Neural cell (in vitro differentiated cells): ENCODE data around the gene RBM19. TPM values are rescaled to one million over a fixed set of nuclear protein-coding genes. Genes with fewer than 3 reads are reported as not detected.

ENCODE experiments used
- H2AFZ ChIP-seq: fragments of 200-600, 300-800 bp; sonication (generic), shearing (Covaris generic); 2 replicates; pipeline ENCODE4 v1.6.0; 2014; ENCODE audit warnings: low read depth, mild to moderate bottlenecking, antibody characterized with exemption, low read length, moderate library complexity
- H3F3A ChIP-seq: fragments of 200-600 bp; shearing (Covaris generic); 2 replicates; pipeline ENCODE4 v1.6.1; 2016; ENCODE audit warnings: mild to moderate bottlenecking, moderate library complexity, mixed read lengths, antibody characterized with exemption, low read length; ENCODE audit not compliant: insufficient read depth, poor library complexity, severe bottlenecking
- H3K27ac ChIP-seq: fragments of 200-600, 300-800 bp; sonication (generic), shearing (Covaris generic); 2 replicates; pipeline ENCODE4 v1.5.1; 2014; ENCODE audit warnings: mild to moderate bottlenecking, low read length, moderate library complexity
- H3K27me3 ChIP-seq: fragments of 300-800, 200-600 bp; sonication (generic), shearing (Covaris generic); 2 replicates; pipeline ENCODE4 v1.6.0; 2014; ENCODE audit warnings: mild to moderate bottlenecking, low read depth, low read length, moderate library complexity; ENCODE audit not compliant: insufficient read depth
- H3K36me3 ChIP-seq: fragments of 300-800, 200-600 bp; sonication (generic), shearing (Covaris generic); 2 replicates; pipeline ENCODE4 v1.5.1; 2014; ENCODE audit warnings: mild to moderate bottlenecking, antibody characterized with exemption, low read length, moderate library complexity; ENCODE audit not compliant: insufficient read depth
- H3K4me2 ChIP-seq: fragments of 300-800, 200-600 bp; sonication (generic), shearing (Covaris generic); 2 replicates; pipeline ENCODE4 v1.6.0; 2014; ENCODE audit warnings: mild to moderate bottlenecking, low read length
- H3K4me3 ChIP-seq: fragments of 300-800, 200-600 bp; sonication (generic), shearing (Covaris generic); 2 replicates; pipeline ENCODE4 v1.5.1; 2014; ENCODE audit warnings: mild to moderate bottlenecking, low read length, moderate library complexity
- H3K79me2 ChIP-seq: fragments of 200-600 bp; shearing (Covaris generic); replicated peaks from 2 replicates; pipeline ENCODE4 v1.6.0; 2014; ENCODE audit warnings: mild to moderate bottlenecking, low read length, moderate library complexity; ENCODE audit not compliant: insufficient read depth
- H3K9ac ChIP-seq: fragments of 300-800, 200-600 bp; sonication (generic), shearing (Covaris generic); 2 replicates; pipeline ENCODE4 v1.6.1; 2016; ENCODE audit warnings: mild to moderate bottlenecking, low read length, mixed read lengths
- H3K9me2 ChIP-seq: fragments of 200-600 bp; shearing (Covaris generic); 2 replicates; pipeline ENCODE4 v1.6.1; 2016; ENCODE audit warnings: mild to moderate bottlenecking, low read length, mixed read lengths; ENCODE audit not compliant: insufficient read depth
- H3K9me3 ChIP-seq: fragments of 200-600, 300-800 bp; sonication (generic), shearing (Covaris generic); 2 replicates; pipeline ENCODE4 v1.6.1; 2016; ENCODE audit warnings: mild to moderate bottlenecking, mixed run types, low read length, moderate library complexity, mixed read lengths
- H4K20me1 ChIP-seq: fragments of 200-600 bp; shearing (Covaris generic); 2 replicates; pipeline ENCODE4 v1.6.1; 2016; ENCODE audit warnings: mild to moderate bottlenecking, mixed run types; ENCODE audit not compliant: insufficient read depth
- CTCF ChIP-seq: fragments of 450-650 bp; IDR thresholded peaks from 2 replicates; pipeline ENCODE4 v1.5.1; 2014; ENCODE audit warnings: antibody characterized with exemption, mild to moderate bottlenecking, moderate library complexity; ENCODE audit not compliant: poor library complexity, severe bottlenecking
- EP300 ChIP-seq: fragments of 450-650 bp; conservative IDR thresholded peaks from 2 replicates; pipeline ENCODE4 v1.6.1; 2014; ENCODE audit warnings: antibody characterized with exemption, mild to moderate bottlenecking, moderate library complexity; ENCODE audit not compliant: poor library complexity, severe bottlenecking
- EZH2 ChIP-seq: fragments of 200-600, 300-800 bp; shearing (Covaris generic), sonication (generic); IDR thresholded peaks from 2 replicates; pipeline ENCODE4 v1.6.1; 2014; ENCODE audit warnings: antibody characterized with exemption, low read length, borderline replicate concordance, mild to moderate bottlenecking; ENCODE audit not compliant: insufficient read depth, poor library complexity, severe bottlenecking
- MXI1 ChIP-seq: fragments of 450-650 bp; conservative IDR thresholded peaks from 2 replicates; pipeline ENCODE4 v1.6.1; 2014; ENCODE audit warnings: antibody characterized with exemption, mild to moderate bottlenecking; ENCODE audit not compliant: poor library complexity, severe bottlenecking
- POLR2AphosphoS5 ChIP-seq: IDR thresholded peaks from 2 replicates; pipeline ENCODE4 v1.6.1; 2012
- RAD21 ChIP-seq: fragments of 450-650 bp; conservative IDR thresholded peaks from 2 replicates; pipeline ENCODE4 v1.6.1; 2014; ENCODE audit warnings: antibody characterized with exemption, mild to moderate bottlenecking, moderate library complexity
- REST ChIP-seq: IDR thresholded peaks from 2 replicates; pipeline ENCODE4 v1.6.1; 2012; ENCODE audit warnings: borderline replicate concordance
- SMC3 ChIP-seq: fragments of 450-650 bp; conservative IDR thresholded peaks from 2 replicates; pipeline ENCODE4 v1.6.1; 2014; ENCODE audit warnings: antibody characterized with exemption, mild to moderate bottlenecking, moderate library complexity; ENCODE audit not compliant: poor library complexity
- TAF1 ChIP-seq: IDR thresholded peaks from 2 replicates; pipeline ENCODE4 v1.6.1; 2012; ENCODE audit warnings: low read depth
- polyA plus RNA-seq: library from polyadenylated mRNA; depleted of rRNA; stranded (reverse); fragments of >200 nt; gene quantifications from 2 replicates; pipeline ENCODE4 v1.2.3, GENCODE V29; 2014

RBM19 gene
- polyA plus RNA-seq, 1 donor from 2014 or later: 14.2 TPM

- H3K9me3 ChIP-seq: no peaks in the 10 kb centered on the region
- H2AFZ ChIP-seq: no peak overlapping the region
- no peaks in the 10 kb centered on the region for H3K27me3 ChIP-seq
- no peak overlapping the region for H3K4me3 ChIP-seq
- H3K79me2 ChIP-seq: no peaks in the 10 kb centered on the region
- no peak for TF ChIP-seq POLR2AphosphoS5
- TF ChIP-seq SMC3: no peak
- no peak for TF ChIP-seq RAD21
- TF ChIP-seq REST: no peak
- no peak for TF ChIP-seq CTCF
- TF ChIP-seq EZH2: no peak
- TF ChIP-seq MXI1: no peak
- TF ChIP-seq EP300: no peak
- no peak for TF ChIP-seq TAF1
- no peaks in the 10 kb centered on the region for H3K9me2 ChIP-seq
- H3K27ac ChIP-seq: no peak overlapping the region
- no peaks in the 10 kb centered on the region for H3F3A ChIP-seq
- no peak overlapping the region for H3K4me2 ChIP-seq
- H4K20me1 ChIP-seq: no peaks in the 10 kb centered on the region
- H3K36me3 ChIP-seq: no peaks in the 10 kb centered on the region
- no peak overlapping the region for H3K9ac ChIP-seq
Observed at GRCh38 chr12:113867258-113867657, 98.9 kb downstream of the RBM19 start.

GRCh38 chr12:113866496-113866895, 99.6 kb downstream of the RBM19 start:
- no peaks in the 10 kb centered on the region for H3F3A ChIP-seq
- H3K4me2 ChIP-seq: no peak overlapping the region
- H3K4me3 ChIP-seq: no peak overlapping the region
- no peaks in the 10 kb centered on the region for H3K36me3 ChIP-seq
- no peaks in the 10 kb centered on the region for H3K9me2 ChIP-seq
- no peaks in the 10 kb centered on the region for H3K27me3 ChIP-seq
- H4K20me1 ChIP-seq: no peaks in the 10 kb centered on the region
- no peak overlapping the region for H3K27ac ChIP-seq
- no peaks in the 10 kb centered on the region for H3K79me2 ChIP-seq
- no peaks in the 10 kb centered on the region for H3K9me3 ChIP-seq
- no peak overlapping the region for H2AFZ ChIP-seq
- TF ChIP-seq MXI1 (no peak), CTCF (no peak), RAD21 (no peak), POLR2AphosphoS5 (no peak), SMC3 (no peak), EZH2 (no peak), REST (no peak), EP300 (no peak), TAF1 (no peak)
- H3K9ac ChIP-seq: no peak overlapping the region
